WTC11 (cell line): ENCODE data around the gene GDPD3. TPM values are rescaled to one million over a fixed set of nuclear protein-coding genes. Genes with fewer than 3 reads are reported as not detected.

Source experiments
- ATAC-seq: fragments of 200-7000 bp; cut with Tn5 transposase; 2 replicates; pipeline ENCODE4 v1.10.0; 2021; ENCODE audit warnings: mild to moderate bottlenecking, moderate library complexity
- CTCF ChIA-PET: fragments of 300-600 bp; sonication (Branson Sonifier 250); formaldehyde crosslinking; loops from one replicate; lab custom pipeline; 2021; ENCODE audit warnings: antibody characterized with exemption; lab: Charles Lee
- POLR2A ChIA-PET: fragments of 350-600 bp; sonication (Branson Sonifier 250); formaldehyde crosslinking; loops from one replicate; lab custom pipeline; 2021; ENCODE audit warnings: antibody characterized with exemption; lab: Charles Lee
- DNase-seq: peaks from one replicate; pipeline ENCODE4 v3.0.0; 2021; ENCODE audit warnings: low spot score
- H3K27ac Mint-ChIP-seq: 2 replicates; pipeline ENCODE4 v1.8.0; 2021; ENCODE audit warnings: mixed read lengths
- H3K27me3 Mint-ChIP-seq: 2 replicates; pipeline ENCODE4 v1.8.0; 2021; ENCODE audit warnings: low read depth, mild to moderate bottlenecking, moderate library complexity, mixed read lengths
- H3K36me3 Mint-ChIP-seq: 2 replicates; pipeline ENCODE4 v1.8.0; 2021; ENCODE audit warnings: mixed read lengths
- H3K4me1 Mint-ChIP-seq: 2 replicates; pipeline ENCODE4 v1.8.0; 2022; ENCODE audit warnings: mixed read lengths
- H3K4me3 Mint-ChIP-seq: 2 replicates; pipeline ENCODE4 v1.8.0; 2021; ENCODE audit warnings: mild to moderate bottlenecking, moderate library complexity, mixed read lengths
- H3K9me3 Mint-ChIP-seq: 2 replicates; pipeline ENCODE4 v1.8.0; 2021; ENCODE audit warnings: mixed read lengths
- CREB1 ChIP-seq: sonication (generic); formaldehyde crosslinking; IDR thresholded peaks from 2 replicates; pipeline ENCODE4 v1.8.0; 2023; ENCODE audit warnings: mild to moderate bottlenecking, missing genetic modification reagents
- CREM ChIP-seq: sonication (generic); formaldehyde crosslinking; IDR thresholded peaks from 2 replicates; pipeline ENCODE4 v1.8.1; 2022; ENCODE audit warnings: mild to moderate bottlenecking, missing genetic modification reagents, moderate library complexity
- ELF4 ChIP-seq: sonication (generic); formaldehyde crosslinking; IDR thresholded peaks from 2 replicates; pipeline ENCODE4 v1.8.1; 2022; ENCODE audit warnings: low read depth, mild to moderate bottlenecking, moderate library complexity, missing genetic modification reagents
- ESRRA ChIP-seq: sonication (generic); formaldehyde crosslinking; IDR thresholded peaks from 2 replicates; pipeline ENCODE4 v1.8.1; 2022; ENCODE audit warnings: mild to moderate bottlenecking, missing genetic modification reagents, borderline replicate concordance
- IRF2 ChIP-seq: sonication (generic); formaldehyde crosslinking; IDR thresholded peaks from 2 replicates; pipeline ENCODE4 v1.8.0; 2022; ENCODE audit warnings: low read depth, missing genetic modification reagents, borderline replicate concordance
- NFE2L1 ChIP-seq: sonication (generic); formaldehyde crosslinking; IDR thresholded peaks from 2 replicates; pipeline ENCODE4 v1.8.1; 2023; ENCODE audit warnings: missing genetic modification reagents
- NFYB ChIP-seq: sonication (generic); formaldehyde crosslinking; conservative IDR thresholded peaks from 2 replicates; pipeline ENCODE4 v1.8.0; 2022; ENCODE audit warnings: low read depth, missing genetic modification reagents
- NR2C2 ChIP-seq: sonication (generic); formaldehyde crosslinking; IDR thresholded peaks from 2 replicates; pipeline ENCODE4 v1.8.0; 2022; ENCODE audit warnings: mild to moderate bottlenecking, missing genetic modification reagents
- NR3C1 ChIP-seq: sonication (generic); formaldehyde crosslinking; conservative IDR thresholded peaks from 2 replicates; pipeline ENCODE4 v1.8.1; 2023; ENCODE audit warnings: low read depth, mild to moderate bottlenecking, missing genetic modification reagents
- PRRX2 ChIP-seq: fragments of 250-450 bp; sonication (Bioruptor Pico); IDR thresholded peaks from 2 replicates; pipeline ENCODE4 v1.8.0; 2021; ENCODE audit warnings: mild to moderate bottlenecking
- TCF7 ChIP-seq: sonication (generic); formaldehyde crosslinking; IDR thresholded peaks from 2 replicates; pipeline ENCODE4 v1.8.0; 2022; ENCODE audit warnings: mild to moderate bottlenecking, low read depth, missing genetic modification reagents, moderate library complexity
- TEAD1 ChIP-seq: sonication (generic); formaldehyde crosslinking; IDR thresholded peaks from 2 replicates; pipeline ENCODE4 v1.8.0; 2022; ENCODE audit warnings: mild to moderate bottlenecking, missing genetic modification reagents
- ZNF396 ChIP-seq: fragments of 250-450 bp; sonication (Bioruptor Pico); IDR thresholded peaks from 2 replicates; pipeline ENCODE4 v1.8.0; 2021; ENCODE audit warnings: mild to moderate bottlenecking, moderate library complexity, borderline replicate concordance
- ZNF416 ChIP-seq: fragments of 250-450 bp; sonication (Bioruptor Pico); IDR thresholded peaks from 2 replicates; pipeline ENCODE4 v1.9.0; 2021; ENCODE audit warnings: mild to moderate bottlenecking, inconsistent platforms
- ZNF671 ChIP-seq: fragments of 250-450 bp; sonication (Bioruptor Pico); IDR thresholded peaks from 2 replicates; pipeline ENCODE4 v1.8.0; 2021; ENCODE audit warnings: mild to moderate bottlenecking
- total RNA-seq: library from RNA; stranded (reverse); gene quantifications from 3 replicates; pipeline ENCODE4 v1.2.3, GENCODE V29; 2021
- TF ChIP-seq, protein P1 (sequence below): fragments of 250-450 bp; sonication (Bioruptor Pico); IDR thresholded peaks from 2 replicates; pipeline ENCODE4 v1.9.0; 2021; ENCODE audit warnings: mild to moderate bottlenecking
- TF ChIP-seq, protein P2 (sequence below): sonication (generic); formaldehyde crosslinking; IDR thresholded peaks from 2 replicates; pipeline ENCODE4 v1.8.1; 2022; ENCODE audit warnings: missing genetic modification reagents, borderline replicate concordance
- TF ChIP-seq, protein P3 (sequence below): sonication (generic); formaldehyde crosslinking; IDR thresholded peaks from 2 replicates; pipeline ENCODE4 v1.8.0; 2022; ENCODE audit warnings: mild to moderate bottlenecking, missing genetic modification reagents
- TF ChIP-seq, protein P4 (sequence below): sonication (generic); formaldehyde crosslinking; IDR thresholded peaks from 2 replicates; pipeline ENCODE4 v1.8.1; 2022; ENCODE audit warnings: low read depth, missing genetic modification reagents, borderline replicate concordance
- TF ChIP-seq, protein P5 (sequence below): sonication (generic); formaldehyde crosslinking; IDR thresholded peaks from 2 replicates; pipeline ENCODE4 v1.8.0; 2022; ENCODE audit warnings: mild to moderate bottlenecking, missing genetic modification reagents
- TF ChIP-seq, protein P6 (sequence below): sonication (generic); formaldehyde crosslinking; IDR thresholded peaks from 2 replicates; pipeline ENCODE4 v1.8.1; 2022; ENCODE audit warnings: mild to moderate bottlenecking, missing genetic modification reagents, moderate library complexity, borderline replicate concordance
- TF ChIP-seq, protein P7 (sequence below): sonication (generic); formaldehyde crosslinking; IDR thresholded peaks from 2 replicates; pipeline ENCODE4 v1.8.1; 2022; ENCODE audit warnings: mild to moderate bottlenecking, moderate library complexity, missing genetic modification reagents
- TF ChIP-seq, protein P8 (sequence below): sonication (generic); formaldehyde crosslinking; IDR thresholded peaks from 2 replicates; pipeline ENCODE4 v1.8.0; 2022; ENCODE audit warnings: mild to moderate bottlenecking, missing genetic modification reagents

The GDPD3 gene
- total RNA-seq, 1 experiment from 2014 or later = 2.5 TPM

DNA sequence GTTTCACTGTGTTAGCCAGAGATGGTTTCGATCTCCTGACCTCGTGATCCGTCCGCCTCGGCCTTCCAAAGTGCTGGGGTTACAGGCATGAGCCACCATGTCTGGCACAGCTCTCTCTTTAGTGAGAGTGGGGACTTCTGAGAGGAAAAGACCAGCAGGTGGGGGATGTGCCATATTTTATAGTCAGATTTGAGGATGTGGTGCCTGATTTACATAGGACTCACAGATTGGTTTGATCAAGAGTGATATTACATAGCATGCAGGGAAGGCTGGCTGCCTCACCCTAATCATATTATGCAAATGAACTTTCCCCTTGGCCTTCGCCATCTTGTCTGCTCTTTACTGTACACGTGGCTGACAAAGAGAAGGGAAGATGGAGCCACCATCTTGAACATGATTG, 37.8 kb upstream of the GDPD3 start:
- Mint-ChIP-seq H3K27ac (no peak overlapping the region), H3K36me3 (no peaks in the 10 kb centered on the region; the same call in 1 of the 2 replicates), H3K27me3 (peaks cover 35% of the 10 kb centered on the region), H3K9me3 (peaks cover 15% of the 10 kb centered on the region), H3K4me3 (no peak overlapping the region), H3K4me1 (no peaks in the 10 kb centered on the region)
- no peak for ATAC-seq
- TF ChIP-seq NFE2L1 = no peak
- TF ChIP-seq, protein P1, sequence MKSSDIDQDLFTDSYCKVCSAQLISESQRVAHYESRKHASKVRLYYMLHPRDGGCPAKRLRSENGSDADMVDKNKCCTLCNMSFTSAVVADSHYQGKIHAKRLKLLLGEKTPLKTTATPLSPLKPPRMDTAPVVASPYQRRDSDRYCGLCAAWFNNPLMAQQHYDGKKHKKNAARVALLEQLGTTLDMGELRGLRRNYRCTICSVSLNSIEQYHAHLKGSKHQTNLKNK = no peak
- no peak for TF ChIP-seq IRF2 (CRISPR knock-in tag)
- TF ChIP-seq ZNF671 (CRISPR knock-in tag) = no peak
- TF ChIP-seq ELF4 = no peak
- TF ChIP-seq NFYB (CRISPR knock-in tag) = no peak
- TF ChIP-seq, protein P2, sequence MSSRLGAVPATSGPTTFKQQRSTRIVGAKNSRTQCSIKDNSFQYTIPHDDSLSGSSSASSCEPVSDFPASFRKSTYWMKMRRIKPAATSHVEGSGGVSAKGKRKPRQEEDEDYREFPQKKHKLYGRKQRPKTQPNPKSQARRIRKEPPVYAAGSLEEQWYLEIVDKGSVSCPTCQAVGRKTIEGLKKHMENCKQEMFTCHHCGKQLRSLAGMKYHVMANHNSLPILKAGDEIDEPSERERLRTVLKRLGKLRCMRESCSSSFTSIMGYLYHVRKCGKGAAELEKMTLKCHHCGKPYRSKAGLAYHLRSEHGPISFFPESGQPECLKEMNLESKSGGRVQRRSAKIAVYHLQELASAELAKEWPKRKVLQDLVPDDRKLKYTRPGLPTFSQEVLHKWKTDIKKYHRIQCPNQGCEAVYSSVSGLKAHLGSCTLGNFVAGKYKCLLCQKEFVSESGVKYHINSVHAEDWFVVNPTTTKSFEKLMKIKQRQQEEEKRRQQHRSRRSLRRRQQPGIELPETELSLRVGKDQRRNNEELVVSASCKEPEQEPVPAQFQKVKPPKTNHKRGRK (CRISPR knock-in tag) = no peak
- no peak for TF ChIP-seq CREM (CRISPR knock-in tag)
- TF ChIP-seq, protein P3, sequence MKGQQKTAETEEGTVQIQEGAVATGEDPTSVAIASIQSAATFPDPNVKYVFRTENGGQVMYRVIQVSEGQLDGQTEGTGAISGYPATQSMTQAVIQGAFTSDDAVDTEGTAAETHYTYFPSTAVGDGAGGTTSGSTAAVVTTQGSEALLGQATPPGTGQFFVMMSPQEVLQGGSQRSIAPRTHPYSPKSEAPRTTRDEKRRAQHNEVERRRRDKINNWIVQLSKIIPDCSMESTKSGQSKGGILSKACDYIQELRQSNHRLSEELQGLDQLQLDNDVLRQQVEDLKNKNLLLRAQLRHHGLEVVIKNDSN = no peak
- no peak for TF ChIP-seq NR3C1 (CRISPR knock-in tag)
- TF ChIP-seq, protein P4, sequence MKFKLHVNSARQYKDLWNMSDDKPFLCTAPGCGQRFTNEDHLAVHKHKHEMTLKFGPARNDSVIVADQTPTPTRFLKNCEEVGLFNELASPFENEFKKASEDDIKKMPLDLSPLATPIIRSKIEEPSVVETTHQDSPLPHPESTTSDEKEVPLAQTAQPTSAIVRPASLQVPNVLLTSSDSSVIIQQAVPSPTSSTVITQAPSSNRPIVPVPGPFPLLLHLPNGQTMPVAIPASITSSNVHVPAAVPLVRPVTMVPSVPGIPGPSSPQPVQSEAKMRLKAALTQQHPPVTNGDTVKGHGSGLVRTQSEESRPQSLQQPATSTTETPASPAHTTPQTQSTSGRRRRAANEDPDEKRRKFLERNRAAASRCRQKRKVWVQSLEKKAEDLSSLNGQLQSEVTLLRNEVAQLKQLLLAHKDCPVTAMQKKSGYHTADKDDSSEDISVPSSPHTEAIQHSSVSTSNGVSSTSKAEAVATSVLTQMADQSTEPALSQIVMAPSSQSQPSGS (CRISPR knock-in tag) = no peak
- TF ChIP-seq TEAD1 (CRISPR knock-in tag) = no peak
- ChIA-PET CTCF (interaction anchor here (0.8 to 1.3 kb wide), 2 partner anchors 8 to 39 kb away, joined by 4 read pairs; no protein-coding TSS in a partner anchor), POLR2A (no interaction called here)
- no peak for DNase-seq

DNA sequence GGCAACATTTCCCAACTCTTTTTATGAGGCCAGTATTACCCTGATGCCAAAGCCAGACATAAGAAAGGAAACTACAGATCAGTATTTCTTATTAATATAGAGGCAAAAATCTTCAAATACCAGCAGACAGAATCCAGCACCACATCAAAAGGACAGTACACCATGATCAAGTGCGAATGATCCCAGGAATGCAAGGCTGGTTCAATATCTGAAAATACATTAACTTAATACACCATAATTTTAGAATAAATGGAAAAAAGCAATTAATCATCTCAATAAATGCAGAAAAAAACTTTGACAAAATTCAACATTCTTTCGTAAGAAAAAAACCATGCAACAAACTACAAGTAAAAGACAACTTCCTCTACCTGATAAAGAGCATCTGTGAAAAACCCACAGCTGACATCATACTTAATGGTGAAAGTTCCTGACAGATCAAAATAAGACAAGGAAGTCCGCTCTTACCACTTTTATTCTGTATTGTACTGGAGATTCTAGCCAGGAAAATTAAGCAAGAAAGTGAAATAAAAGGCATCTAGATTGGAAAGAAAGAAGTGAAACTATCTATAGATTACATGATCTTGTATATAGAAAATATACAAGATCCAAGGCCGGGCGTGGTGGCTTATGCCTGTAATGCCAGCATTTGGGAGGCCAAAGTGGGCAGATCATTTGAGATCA, 36.1 kb upstream of the GDPD3 start:
- POLR2A ChIA-PET = no interaction called here
- DNase-seq (no peak), ATAC-seq (no peak)
- no peak for TF ChIP-seq ZNF416 (CRISPR knock-in tag)
- TF ChIP-seq CREB1 = no peak
- no peak for TF ChIP-seq NR2C2 (CRISPR knock-in tag)
- TF ChIP-seq, protein P5, sequence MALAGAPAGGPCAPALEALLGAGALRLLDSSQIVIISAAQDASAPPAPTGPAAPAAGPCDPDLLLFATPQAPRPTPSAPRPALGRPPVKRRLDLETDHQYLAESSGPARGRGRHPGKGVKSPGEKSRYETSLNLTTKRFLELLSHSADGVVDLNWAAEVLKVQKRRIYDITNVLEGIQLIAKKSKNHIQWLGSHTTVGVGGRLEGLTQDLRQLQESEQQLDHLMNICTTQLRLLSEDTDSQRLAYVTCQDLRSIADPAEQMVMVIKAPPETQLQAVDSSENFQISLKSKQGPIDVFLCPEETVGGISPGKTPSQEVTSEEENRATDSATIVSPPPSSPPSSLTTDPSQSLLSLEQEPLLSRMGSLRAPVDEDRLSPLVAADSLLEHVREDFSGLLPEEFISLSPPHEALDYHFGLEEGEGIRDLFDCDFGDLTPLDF (CRISPR knock-in tag) = no peak
- no peak for TF ChIP-seq ZNF396 (CRISPR knock-in tag)
- TF ChIP-seq ESRRA (CRISPR knock-in tag) = no peak
- TF ChIP-seq, protein P6, sequence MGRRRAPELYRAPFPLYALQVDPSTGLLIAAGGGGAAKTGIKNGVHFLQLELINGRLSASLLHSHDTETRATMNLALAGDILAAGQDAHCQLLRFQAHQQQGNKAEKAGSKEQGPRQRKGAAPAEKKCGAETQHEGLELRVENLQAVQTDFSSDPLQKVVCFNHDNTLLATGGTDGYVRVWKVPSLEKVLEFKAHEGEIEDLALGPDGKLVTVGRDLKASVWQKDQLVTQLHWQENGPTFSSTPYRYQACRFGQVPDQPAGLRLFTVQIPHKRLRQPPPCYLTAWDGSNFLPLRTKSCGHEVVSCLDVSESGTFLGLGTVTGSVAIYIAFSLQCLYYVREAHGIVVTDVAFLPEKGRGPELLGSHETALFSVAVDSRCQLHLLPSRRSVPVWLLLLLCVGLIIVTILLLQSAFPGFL = no peak
- TF ChIP-seq PRRX2 (CRISPR knock-in tag) = no peak
- TF ChIP-seq, protein P7, sequence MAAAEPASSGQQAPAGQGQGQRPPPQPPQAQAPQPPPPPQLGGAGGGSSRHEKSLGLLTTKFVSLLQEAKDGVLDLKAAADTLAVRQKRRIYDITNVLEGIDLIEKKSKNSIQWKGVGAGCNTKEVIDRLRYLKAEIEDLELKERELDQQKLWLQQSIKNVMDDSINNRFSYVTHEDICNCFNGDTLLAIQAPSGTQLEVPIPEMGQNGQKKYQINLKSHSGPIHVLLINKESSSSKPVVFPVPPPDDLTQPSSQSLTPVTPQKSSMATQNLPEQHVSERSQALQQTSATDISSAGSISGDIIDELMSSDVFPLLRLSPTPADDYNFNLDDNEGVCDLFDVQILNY = no peak
- TF ChIP-seq, protein P8, sequence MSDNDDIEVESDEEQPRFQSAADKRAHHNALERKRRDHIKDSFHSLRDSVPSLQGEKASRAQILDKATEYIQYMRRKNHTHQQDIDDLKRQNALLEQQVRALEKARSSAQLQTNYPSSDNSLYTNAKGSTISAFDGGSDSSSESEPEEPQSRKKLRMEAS (CRISPR knock-in tag) = no peak
- TF ChIP-seq, protein P3 = no peak
- no peak for TF ChIP-seq TCF7 (CRISPR knock-in tag)
- H3K36me3 Mint-ChIP-seq = no peaks in the 10 kb centered on the region; the same call in 1 of the 2 replicates
- no peak overlapping the region for H3K27ac Mint-ChIP-seq
- CTCF ChIA-PET = interaction anchor here (0.6 kb wide), 1 partner anchor 10 kb away, joined by 6 read pairs; no protein-coding TSS in a partner anchor
- H3K9me3 Mint-ChIP-seq = peaks cover 18% of the 10 kb centered on the region
- H3K4me1 Mint-ChIP-seq = no peaks in the 10 kb centered on the region
- peaks cover 35% of the 10 kb centered on the region for H3K27me3 Mint-ChIP-seq
- H3K4me3 Mint-ChIP-seq = no peak overlapping the region
